Suppressor macrophage (primary cell): ENCODE results near the gene AKAP6.
"Not testable (repeated sequence)": the region's sequence is repeated elsewhere in the genome, so short reads cannot be mapped to it uniquely, and the experiment has no call there.

Experiments used
- DNase-seq, 4 experiments: peaks; one replicate each; pipeline ENCODE4 v3.0.0-alpha.2; 2020 to 2022

Gene AKAP6

GRCh38 chr14:32374155-32374554 lies 45.1 kb downstream of the AKAP6 start:
- no peak for DNase-seq

GRCh38 chr14:32375663-32376062 lies 46.6 kb downstream of the AKAP6 start:
- DNase-seq: no peak

DNA sequence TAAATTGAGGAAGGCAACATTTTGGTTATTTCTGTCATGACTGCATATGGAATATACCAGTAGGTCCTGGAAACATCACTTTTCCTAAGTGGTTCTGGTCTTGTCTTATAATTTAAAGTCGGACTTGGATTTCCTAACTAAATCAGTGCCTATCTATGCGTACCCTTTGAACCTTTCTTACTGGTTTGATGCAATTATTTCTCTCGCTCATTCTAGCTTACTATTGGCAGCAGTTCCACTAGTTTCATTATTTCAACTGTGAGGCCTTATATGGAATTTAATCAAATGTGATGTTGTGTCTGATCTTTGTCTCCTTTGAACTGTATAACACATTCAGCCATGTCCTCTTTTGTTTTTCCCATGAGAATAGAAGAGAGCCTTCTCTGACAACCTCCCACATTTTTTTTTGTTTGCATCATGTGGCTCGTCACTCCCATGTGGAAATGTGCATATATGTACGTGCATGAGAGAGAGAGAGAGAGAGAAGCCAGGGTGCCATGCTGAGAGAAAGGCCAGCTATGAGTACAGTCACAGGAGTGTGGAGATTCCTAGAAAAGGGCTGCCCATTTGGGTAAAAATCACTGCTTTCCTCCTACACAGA lies 48.0 kb downstream of the AKAP6 start:
- DNase-seq: no peak

GRCh38 chr14:32378284-32378683 lies 49.2 kb downstream of the AKAP6 start:
- no peak for DNase-seq

- no peak for DNase-seq
Measured at GRCh38 chr14:32379447-32379846, 50.3 kb downstream of the AKAP6 start.

GRCh38 chr14:32381869-32382268 lies 52.8 kb downstream of the AKAP6 start:
- no peak for DNase-seq

DNA sequence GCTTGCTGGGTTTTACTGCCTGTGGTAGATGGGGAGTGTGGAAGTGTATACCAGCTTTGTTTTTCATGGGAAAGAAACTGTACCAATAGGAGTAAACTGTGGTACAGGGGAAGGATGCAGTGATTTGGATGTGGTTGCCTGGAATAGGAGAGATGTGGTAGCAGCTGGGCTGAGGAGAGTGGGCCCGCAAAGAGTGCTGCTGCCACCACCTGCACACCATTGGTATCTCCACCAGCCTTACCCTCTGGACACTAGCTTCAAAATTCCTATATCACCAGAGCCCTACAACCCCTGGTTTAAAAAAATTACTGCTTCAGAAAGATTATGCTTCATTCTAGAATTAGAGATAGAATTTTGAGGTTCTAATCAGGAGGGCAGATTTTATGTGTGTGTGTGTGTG lies 53.6 kb downstream of the AKAP6 start:
- peak in 1 of 4 experiments; percentile 5 for DNase-seq

DNA sequence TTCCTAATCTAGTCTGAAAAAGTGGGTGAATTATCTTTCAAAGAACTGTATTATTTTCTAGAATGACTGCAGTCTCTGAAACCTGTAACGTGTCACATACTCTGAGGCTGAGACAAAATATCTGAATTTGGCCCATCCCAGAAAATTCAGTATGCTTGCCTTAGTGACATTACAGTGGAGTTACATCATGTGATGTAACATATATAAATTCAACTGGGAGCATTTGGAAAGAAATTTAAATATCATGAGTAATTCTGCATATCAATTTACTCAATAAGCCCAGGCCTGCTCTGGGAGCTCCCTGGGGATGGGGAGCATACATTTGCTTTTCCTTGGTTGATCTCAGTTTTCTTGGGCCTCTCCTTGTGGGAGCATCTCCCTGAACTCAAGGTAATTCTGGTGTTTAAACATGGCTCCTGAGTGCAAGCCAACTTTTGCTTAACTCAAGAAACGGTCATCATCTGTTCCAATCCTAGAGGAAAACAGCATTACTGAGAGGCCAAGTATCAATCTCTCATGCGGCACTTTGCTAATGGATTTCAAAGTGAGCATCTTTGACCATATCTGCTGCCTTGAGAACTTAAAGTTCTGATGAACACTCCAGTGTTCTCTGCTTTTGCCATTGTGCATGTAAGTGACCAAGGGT lies 54.4 kb downstream of the AKAP6 start:
- no peak for DNase-seq

- no peak for DNase-seq
Measured at GRCh38 chr14:32384464-32384863, 55.4 kb downstream of the AKAP6 start.

DNA sequence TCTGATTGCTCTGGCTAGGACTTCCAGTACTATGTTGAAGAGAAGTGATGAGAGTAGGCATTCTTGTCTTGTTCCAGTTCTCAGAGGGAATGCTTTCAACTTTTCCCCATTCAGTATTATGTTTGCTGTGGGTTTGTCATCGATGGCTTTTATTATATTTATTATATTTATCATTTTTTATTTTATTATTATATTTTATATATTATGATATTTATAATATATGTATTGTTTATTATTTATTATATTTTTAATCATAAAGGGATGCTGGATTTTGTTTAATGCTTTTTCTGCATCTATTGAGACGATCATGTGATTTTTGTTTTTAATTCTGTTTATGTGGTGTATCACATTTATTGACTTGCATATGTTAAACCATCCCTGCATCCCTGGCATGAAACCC lies 58.2 kb downstream of the AKAP6 start:
- DNase-seq: not testable (repeated sequence)

- no peak for DNase-seq
Measured at GRCh38 chr14:32393119-32393518, 64.0 kb downstream of the AKAP6 start.

- no peak for DNase-seq
Measured at GRCh38 chr14:32394038-32394437, 64.9 kb downstream of the AKAP6 start.

- no peak for DNase-seq
Measured at GRCh38 chr14:32396885-32397284, 67.8 kb downstream of the AKAP6 start.

GRCh38 chr14:32397861-32398640 lies 69.0 kb downstream of the AKAP6 start:
- no peak for DNase-seq

DNA sequence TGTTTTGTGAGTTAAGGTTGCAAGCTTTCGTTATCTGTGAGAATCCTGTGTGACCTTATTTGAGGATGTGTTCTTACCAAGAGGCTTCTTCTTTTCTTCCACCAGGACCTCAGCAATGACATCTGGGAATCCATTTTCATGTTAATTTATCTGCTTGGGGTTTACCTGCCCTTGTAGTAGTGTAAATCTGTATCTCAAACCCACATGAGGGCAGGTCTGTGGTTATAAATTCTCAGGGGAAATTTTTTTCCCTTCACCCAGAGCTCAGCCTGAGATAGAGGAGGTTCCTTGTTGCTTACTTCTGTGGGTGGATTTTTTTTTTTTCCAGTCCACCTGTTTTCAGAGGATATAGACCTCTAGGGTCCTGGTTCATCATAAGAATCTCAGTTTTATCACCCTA lies 70.8 kb downstream of the AKAP6 start:
- no peak for DNase-seq

- no peak for DNase-seq
Measured at GRCh38 chr14:32400480-32400879, 71.4 kb downstream of the AKAP6 start.

- DNase-seq: no peak
Measured at GRCh38 chr14:32403021-32403420, 73.9 kb downstream of the AKAP6 start.

- no peak for DNase-seq
Measured at GRCh38 chr14:32403688-32404087, 74.6 kb downstream of the AKAP6 start.

DNA sequence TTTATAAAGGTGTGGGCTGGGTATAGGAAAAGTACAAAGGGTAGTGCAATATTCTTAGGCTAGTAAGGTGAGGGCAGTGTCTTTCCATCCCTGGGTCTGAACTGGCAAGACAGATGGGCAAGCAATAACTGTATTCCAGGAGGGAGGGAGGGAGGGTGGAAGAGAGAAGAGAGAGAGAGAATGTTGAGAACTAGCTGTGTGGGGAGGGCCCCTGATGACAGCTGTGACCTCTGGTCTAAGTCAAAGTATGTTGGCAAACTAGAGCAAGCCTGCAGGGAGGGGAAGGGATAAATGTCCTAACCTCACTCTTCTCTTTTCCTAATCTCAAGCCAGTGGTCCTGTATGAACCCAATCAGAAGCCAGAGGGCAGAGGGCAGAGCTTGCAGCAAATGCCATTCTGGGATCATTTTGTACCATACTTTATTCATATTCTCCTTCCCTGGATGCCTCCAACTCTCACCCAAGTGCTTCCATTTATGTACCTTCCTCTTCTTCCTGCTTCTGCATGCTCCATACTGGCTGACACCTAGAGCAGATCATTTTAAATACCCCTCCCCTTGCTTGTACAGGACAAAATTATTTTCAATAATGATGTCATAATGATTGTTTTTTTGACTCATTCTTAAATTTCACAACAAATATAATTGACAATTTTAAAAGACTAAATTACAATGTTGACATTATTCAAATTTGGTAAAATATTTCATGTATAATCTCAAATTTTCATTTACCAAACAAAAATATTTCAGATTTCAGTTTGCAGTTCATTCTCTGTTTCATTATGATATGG lies 75.9 kb downstream of the AKAP6 start:
- DNase-seq: no peak

- no peak for DNase-seq
Measured at GRCh38 chr14:32405856-32406255, 76.8 kb downstream of the AKAP6 start.

GRCh38 chr14:32407130-32407529 lies 78.0 kb downstream of the AKAP6 start:
- no peak for DNase-seq

DNA sequence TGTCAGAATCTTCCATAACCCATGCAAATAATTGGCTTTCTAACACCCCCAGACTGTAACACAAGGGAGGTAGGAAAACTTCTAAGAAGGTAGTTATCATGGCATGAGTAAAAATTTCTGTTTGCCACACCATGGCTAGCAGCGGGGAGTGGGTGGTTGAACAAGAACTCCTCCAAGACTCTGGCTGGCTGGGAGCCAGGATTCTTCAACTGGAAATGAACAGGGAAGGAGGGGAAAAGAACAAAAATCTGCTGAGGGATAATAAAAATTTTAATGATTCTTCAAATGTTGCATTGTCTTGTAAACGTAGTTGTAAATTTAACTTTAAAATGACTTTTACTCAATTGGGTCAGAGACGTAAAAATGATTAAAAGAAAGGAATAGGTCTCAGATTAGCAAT lies 78.9 kb downstream of the AKAP6 start:
- DNase-seq: no peak

DNA sequence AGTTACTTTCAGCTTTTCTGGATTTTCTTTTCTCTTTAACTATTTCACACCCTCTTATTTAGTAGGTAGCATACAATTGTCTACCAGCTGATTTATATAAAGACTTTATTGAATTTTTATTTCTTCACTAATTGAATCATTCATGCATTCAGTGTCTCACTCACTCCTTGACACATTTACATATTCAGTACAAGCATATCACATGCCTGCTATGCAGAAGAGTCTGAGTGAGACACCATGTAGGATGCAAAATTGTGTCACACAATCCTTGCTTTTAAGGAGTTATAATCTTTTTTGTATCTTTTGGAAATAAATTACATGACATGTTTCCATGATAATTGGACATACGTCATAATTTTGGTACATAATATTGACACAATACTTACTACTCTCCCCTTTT lies 83.0 kb downstream of the AKAP6 start:
- no peak for DNase-seq
